ENCODE measurements around the gene PLOD3.

Gene PLOD3

GRCh38 chr7:101186194-101186593 lies 31.2 kb downstream of the PLOD3 start:
- no peak for DNase-seq (ENCODE audit: low read depth in 2 of 3, low spot score in 1 of 3)

- DNase-seq (ENCODE audit: low read depth in 2 of 3, low spot score in 1 of 3), result no peak
Observed at GRCh38 chr7:101185258-101185839, 32.0 kb downstream of the PLOD3 start.

GRCh38 chr7:101180130-101180755 lies 37.1 kb downstream of the PLOD3 start, which contains the start of gene NAT16:
Gene NAT16, minus strand, starts transcription at chr7:101180293. Its CDS starts 5,486 bp downstream, at chr7:101174807.
- DNase-seq (ENCODE audit: low read depth in 2 of 3, low spot score in 1 of 3), result no peak

GRCh38 chr7:101179713-101180112 lies 37.7 kb downstream of the PLOD3 start:
- no peak for DNase-seq (ENCODE audit: low read depth in 2 of 3, low spot score in 1 of 3)

GRCh38 chr7:101179117-101179516 lies 38.3 kb downstream of the PLOD3 start:
- no peak for DNase-seq (ENCODE audit: low read depth in 2 of 3, low spot score in 1 of 3)

- no peak for DNase-seq (ENCODE audit: low read depth in 2 of 3, low spot score in 1 of 3)
Observed at GRCh38 chr7:101177644-101178043, 39.7 kb downstream of the PLOD3 start.

GRCh38 chr7:101175664-101176063 lies 41.7 kb downstream of the PLOD3 start:
- DNase-seq (ENCODE audit: low read depth in 2 of 3, low spot score in 1 of 3), result no peak

- no peak for DNase-seq (ENCODE audit: low read depth in 2 of 3, low spot score in 1 of 3)
Observed at GRCh38 chr7:101174322-101174854, 43.0 kb downstream of the PLOD3 start.

GRCh38 chr7:101173752-101174244 lies 43.6 kb downstream of the PLOD3 start:
- peak in 2 of 3 donors; percentile 56 to 83 for DNase-seq (ENCODE audit: low read depth in 2 of 3, low spot score in 1 of 3)

- DNase-seq (ENCODE audit: low read depth in 2 of 3, low spot score in 1 of 3), result no peak
Observed at GRCh38 chr7:101172854-101173751, 44.3 kb downstream of the PLOD3 start.

- DNase-seq (ENCODE audit: low read depth in 2 of 3, low spot score in 1 of 3), result no peak
Observed at GRCh38 chr7:101172005-101172853, 45.2 kb downstream of the PLOD3 start.

- DNase-seq (ENCODE audit: low read depth in 2 of 3, low spot score in 1 of 3), result no peak
Observed at GRCh38 chr7:101171442-101171837, 45.9 kb downstream of the PLOD3 start.

- no peak for DNase-seq (ENCODE audit: low read depth in 2 of 3, low spot score in 1 of 3)
Observed at GRCh38 chr7:101170617-101171441, 46.6 kb downstream of the PLOD3 start.

- DNase-seq (ENCODE audit: low read depth in 2 of 3, low spot score in 1 of 3), result peak; percentile 57 to 88 (median 70)
Observed at GRCh38 chr7:101169838-101170551, 47.4 kb downstream of the PLOD3 start.

- no peak for DNase-seq (ENCODE audit: low read depth in 2 of 3, low spot score in 1 of 3)
Observed at GRCh38 chr7:101169110-101169837, 48.1 kb downstream of the PLOD3 start.

- no peak for DNase-seq (ENCODE audit: low read depth in 2 of 3, low spot score in 1 of 3)
Observed at GRCh38 chr7:101168412-101169049, 48.9 kb downstream of the PLOD3 start.

GRCh38 chr7:101167645-101168411 lies 49.6 kb downstream of the PLOD3 start:
- no peak for DNase-seq (ENCODE audit: low read depth in 2 of 3, low spot score in 1 of 3)

All from stimulated activated CD4-positive, alpha-beta T cell treated with anti-CD3 and anti-CD28 coated beads, Interleukin-12 subunit alpha, Interleukin-12 subunit beta, amount 100 ng/mL, for 48 hours (primary cell).